HepG2 (cell line): ENCODE measurements around the gene WNT5B. TPM values are rescaled to one million over a fixed set of nuclear protein-coding genes. Genes with fewer than 3 reads are reported as not detected.
A peak's percentile ranks its signal among the peaks of the same experiment; 100 is the strongest.

ENCODE experiments used
- ATAC-seq: fragments of 200-7000 bp; cut with Tn5 transposase; 3 replicates; pipeline ENCODE4 v1.9.1; 2020; ENCODE audit warnings: mild to moderate bottlenecking, moderate library complexity
- BruUV-seq: library from RNA; stranded (reverse); fragments of 400-500 nt; replicated peaks from 2 replicates; lab custom pipeline; 2021; lab: Mats Ljungman, UMichigan
- CTCF ChIA-PET: fragments of 300-600 bp; formaldehyde crosslinking; extraction: SDS; loops from one replicate; lab custom pipeline; 2021; ENCODE audit warnings: low total read pairs, inconsistent platforms, low intra/inter-chr PET ratio; lab: Yijun Ruan, JAX
- POLR2A ChIA-PET: fragments of 350-600 bp; sonication (Branson Sonifier 250); formaldehyde crosslinking; loops from one replicate; lab custom pipeline; 2020; ENCODE audit warnings: antibody characterized with exemption, inconsistent platforms; lab: Yijun Ruan, JAX
- DNase-seq: peaks from one replicate; pipeline ENCODE4 v3.0.0-alpha.2; 2015; ENCODE audit warnings: low spot score
- FAIRE-seq: peaks from 3 replicates; lab custom pipeline; 2011; peaks lifted over from hg19 to GRCh38; lab: Jason Lieb, UNC
- H2AFZ ChIP-seq: one replicate; pipeline ENCODE4 v1.6.1; 2011; ENCODE audit warnings: low read length, inconsistent platforms
- H3K27ac ChIP-seq: fragments of 300-600 bp; 3 replicates; pipeline ENCODE4 v1.8.0; 2011; ENCODE audit warnings: mixed run types, mild to moderate bottlenecking, mixed read lengths, low read length, inconsistent platforms; ENCODE audit not compliant: insufficient read depth; ENCODE audit errors: extremely low read length
- H3K27me3 ChIP-seq, 2 experiments: fragments of 200-600 bp in 1 of 2; 2 replicates in 1 of 2; 3 replicates in 1 of 2; pipeline versions ENCODE4 v1.6.0 to v1.8.0; 2011; ENCODE audit warnings: low read length in 2 of 2, mild to moderate bottlenecking in 2 of 2, moderate library complexity in 2 of 2, inconsistent platforms in 1 of 2; ENCODE audit not compliant: insufficient read depth in 2 of 2, control insufficient read depth in 1 of 2
- H3K36me3 ChIP-seq, 2 experiments: fragments of 200-600 bp in 1 of 2; replicated peaks in 1 of 2; 2 replicates in 1 of 2; 3 replicates in 1 of 2; pipeline versions ENCODE4 v1.5.1 to v1.8.0; 2011; ENCODE audit warnings: low read length in 2 of 2, inconsistent platforms in 1 of 2; ENCODE audit not compliant: insufficient read depth in 2 of 2, control insufficient read depth in 1 of 2
- H3K4me1 ChIP-seq: 2 replicates; pipeline ENCODE4 v1.5.1; 2012; ENCODE audit warnings: low read length, inconsistent platforms; ENCODE audit not compliant: insufficient read depth
- H3K4me2 ChIP-seq: 2 replicates; pipeline ENCODE4 v1.6.0; 2011; ENCODE audit warnings: low read depth, low read length, inconsistent platforms
- H3K4me3 ChIP-seq, 3 experiments: fragments of 200-600 bp in 1 of 3; sonication (generic), shearing (Covaris generic) in 1 of 3; replicated peaks in 1 of 3; 2 replicates each; pipeline ENCODE4 v1.5.1; 2011 to 2016; ENCODE audit warnings: low read length in 3 of 3, inconsistent platforms in 2 of 3, low read depth in 2 of 3, mild to moderate bottlenecking in 2 of 3, control low read depth in 1 of 3, mixed read lengths in 1 of 3; ENCODE audit not compliant: insufficient read depth in 1 of 3
- H3K79me2 ChIP-seq: one replicate; pipeline ENCODE4 v1.6.1; 2011; ENCODE audit warnings: low read length, inconsistent platforms; ENCODE audit not compliant: insufficient read depth
- H3K9ac ChIP-seq: 2 replicates; pipeline ENCODE4 v1.6.0; 2011; ENCODE audit warnings: mild to moderate bottlenecking, low read depth, low read length, inconsistent platforms; ENCODE audit not compliant: insufficient read depth
- H3K9me3 ChIP-seq: 2 replicates; pipeline ENCODE4 v1.5.1; 2012; ENCODE audit warnings: mild to moderate bottlenecking, low read length
- H4K20me1 ChIP-seq: 2 replicates; pipeline ENCODE4 v1.6.0; 2011; ENCODE audit warnings: inconsistent platforms, mild to moderate bottlenecking, low read length, moderate library complexity; ENCODE audit not compliant: insufficient read depth
- IRX3 ChIP-seq: sonication (generic); formaldehyde crosslinking; IDR thresholded peaks from 2 replicates; pipeline ENCODE4 v1.8.1; 2023; ENCODE audit warnings: mild to moderate bottlenecking, low read depth, missing genetic modification reagents, borderline replicate concordance
- KIAA2018 ChIP-seq: sonication (generic); formaldehyde crosslinking; IDR thresholded peaks from 2 replicates; pipeline ENCODE4 v1.5.0; 2020; ENCODE audit warnings: mild to moderate bottlenecking, missing genetic modification reagents, borderline replicate concordance
- THAP11 ChIP-seq: IDR thresholded peaks from 2 replicates; pipeline ENCODE4 v1.6.1; 2016; ENCODE audit warnings: missing biosample characterization, missing genetic modification reagents
- XBP1 ChIP-seq: sonication (generic); formaldehyde crosslinking; IDR thresholded peaks from 2 replicates; pipeline ENCODE4 v1.5.0; 2020; ENCODE audit warnings: missing genetic modification reagents
- ZNF143 ChIP-seq: sonication (generic); formaldehyde crosslinking; IDR thresholded peaks from 2 replicates; pipeline ENCODE4 v1.4.0; 2020; ENCODE audit warnings: missing genetic modification reagents
- ZNF17 ChIP-seq: sonication (generic); formaldehyde crosslinking; IDR thresholded peaks from 2 replicates; pipeline ENCODE4 v1.5.0; 2020; ENCODE audit warnings: mild to moderate bottlenecking, missing genetic modification reagents
- WGBS: methylation state at CpG from one replicate; pipeline ENCODE4 v1.1.6; 2017; ENCODE audit warnings: low lambda C conversion rate; 5-methylcytosine and 5-hydroxymethylcytosine counted together
- in situ Hi-C: cut with HindIII; loops from 2 replicates; pipeline ENCODE4 v1.10.0; 2017; ENCODE audit warnings: low pct_unique_long_range_greater_than_20kb; ENCODE audit not compliant: extremely low pct_ligation_motif_present
- intact Hi-C: fragments of 100-400 bp; cut with micrococcal nuclease; formaldehyde crosslinking; loops from one replicate; pipeline ENCODE4 v1.10.0; 2022; ENCODE audit not compliant: unreplicated experiment
- polyA plus RNA-seq, 8 experiments: library from polyadenylated mRNA; depleted of rRNA in 3 of 8; stranded (reverse) in 7 of 8; unstranded in 1 of 8; fragments of >200 nt; fragmentation: Illumina TruSeq in 4 of 8; extraction: Trizol in 4 of 8; gene quantifications; 2 replicates each; pipeline versions ENCODE4 v1.2.1 to v1.2.3, GENCODE V29; 2011 to 2016; ENCODE audit warnings: low read depth in 4 of 8, missing spikeins in 1 of 8, mixed read lengths in 1 of 8; ENCODE audit not compliant: insufficient read depth in 1 of 8
- total RNA-seq, 5 experiments: library from RNA; depleted of rRNA; stranded (reverse); fragments of >200 nt; fragmentation: Illumina TruSeq; extraction: Trizol; gene quantifications; 2 replicates each; pipeline ENCODE4 v1.2.3, GENCODE V29; 2016; ENCODE audit warnings: low read depth in 1 of 5
- TF ChIP-seq, protein P1 (sequence below), 2 experiments: sonication (generic) in 1 of 2; formaldehyde crosslinking in 1 of 2; IDR thresholded peaks; 2 replicates each; pipeline versions ENCODE4 v1.5.1 to v1.6.1; 2011 to 2020; ENCODE audit warnings: borderline replicate concordance in 1 of 2, low read depth in 1 of 2, low read length in 1 of 2, mild to moderate bottlenecking in 1 of 2, missing genetic modification reagents in 1 of 2, moderate library complexity in 1 of 2

Gene WNT5B
- total and polyA plus RNA-seq, 2 of the 13 experiments (the other 11 are each of a cell fraction or from before 2014, with no cell fraction given) = 0.04 TPM; not detected in 1

- Histone ChIP-seq H3K4me1 (peaks cover 45% of the 10 kb centered on the region), H3K4me3 (no peak overlapping the region), H3K9ac (no peak overlapping the region), H3K27ac (no peak overlapping the region), H3K9me3 (no peaks in the 10 kb centered on the region), H3K27me3 (peaks cover 2 to 25% of the 10 kb centered on the region in 2 experiments; a peak in 2 of 5 replicates), H2AFZ (no peak overlapping the region), H3K36me3 (no peaks in the 10 kb centered on the region), H3K79me2 (no peaks in the 10 kb centered on the region), H4K20me1 (no peaks in the 10 kb centered on the region), H3K4me2 (no peak overlapping the region)
- intact Hi-C loops = no loop called here
- no peak for FAIRE-seq
- no TSS peak for BruUV-seq
- POLR2A ChIA-PET = no interaction called here
- WGBS = 53% methylated on average over 4 of the region's 4 CpGs
- TF ChIP-seq IRX3 (CRISPR knock-in tag) (no peak), THAP11 (CRISPR knock-in tag) (peak; percentile 89), ZNF143 (CRISPR knock-in tag) (peak; percentile 81)
- TF ChIP-seq, protein P1, sequence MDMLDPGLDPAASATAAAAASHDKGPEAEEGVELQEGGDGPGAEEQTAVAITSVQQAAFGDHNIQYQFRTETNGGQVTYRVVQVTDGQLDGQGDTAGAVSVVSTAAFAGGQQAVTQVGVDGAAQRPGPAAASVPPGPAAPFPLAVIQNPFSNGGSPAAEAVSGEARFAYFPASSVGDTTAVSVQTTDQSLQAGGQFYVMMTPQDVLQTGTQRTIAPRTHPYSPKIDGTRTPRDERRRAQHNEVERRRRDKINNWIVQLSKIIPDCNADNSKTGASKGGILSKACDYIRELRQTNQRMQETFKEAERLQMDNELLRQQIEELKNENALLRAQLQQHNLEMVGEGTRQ (IDR thresholded peaks at IDR 0.05; ENCODE audit: low read depth, low read length) = no peak
- TF ChIP-seq, protein P1 (CRISPR knock-in tag; IDR thresholded peaks at IDR 0.05; ENCODE audit: borderline replicate concordance) = peak; percentile 56; the same call in 1 of the 2 replicates
- CTCF ChIA-PET = no interaction called here
- no peak for ATAC-seq
- in situ Hi-C loops = no loop called here
- DNase-seq = no peak
Measured at GRCh38 chr12:1613860-1614259, 15.2 kb upstream of the WNT5B start.

DNA sequence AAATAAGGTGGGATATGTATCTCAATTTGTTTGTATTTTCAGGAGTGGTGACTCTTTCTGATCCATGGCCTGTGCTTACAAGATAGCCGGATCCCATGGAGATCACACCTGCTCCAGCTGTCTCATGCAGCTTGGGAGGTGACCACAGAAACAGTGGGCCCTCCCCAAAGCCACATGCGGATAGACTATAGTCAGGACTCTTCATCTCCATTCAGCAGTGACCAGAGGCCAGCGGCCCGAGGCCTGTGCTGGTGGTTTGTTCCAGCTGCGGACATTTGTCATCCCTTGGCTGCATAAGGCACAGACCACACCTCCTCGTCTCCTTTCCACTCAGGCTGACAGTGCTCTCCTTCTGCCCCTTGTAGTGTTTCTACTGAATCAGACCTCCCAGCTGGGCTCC, 14.7 kb upstream of the WNT5B start:
- in situ Hi-C loops = no loop called here
- WGBS = 44% methylated on average over 6 of the region's 6 CpGs
- Histone ChIP-seq H3K79me2 (no peaks in the 10 kb centered on the region), H3K4me1 (peaks cover 40% of the 10 kb centered on the region), H3K27me3 (peaks cover 2 to 25% of the 10 kb centered on the region in 2 experiments; a peak in 2 of 5 replicates), H3K4me3 (no peak overlapping the region), H4K20me1 (no peaks in the 10 kb centered on the region), H3K9me3 (no peaks in the 10 kb centered on the region), H2AFZ (no peak overlapping the region), H3K4me2 (no peak overlapping the region), H3K27ac (no peak overlapping the region), H3K9ac (no peak overlapping the region), H3K36me3 (no peaks in the 10 kb centered on the region)
- DNase-seq (no peak), ATAC-seq (no peak), FAIRE-seq (no peak)
- ChIA-PET CTCF (no interaction called here), POLR2A (no interaction called here)
- no TSS peak for BruUV-seq
- intact Hi-C loops = no loop called here
- no peak for TF ChIP-seq KIAA2018 (CRISPR knock-in tag)
- no peak for TF ChIP-seq ZNF17 (CRISPR knock-in tag)
- TF ChIP-seq XBP1 (CRISPR knock-in tag) = no peak
